Right lobe of liver (tissue), 4 donors: ENCODE results near the gene EI24.

Experiments used
- CTCF ChIP-seq, 4 donors: fragments of 200-600 bp in 3 of 4; fragments of 450-650 bp in 1 of 4; IDR thresholded peaks; one replicate each; pipeline versions ENCODE4 v1.5.1 to v1.8.0; 2016 to 2022; ENCODE audit warnings: antibody characterized with exemption in 4 of 4, mild to moderate bottlenecking in 2 of 4
- POLR2A ChIP-seq: fragments of 450-650 bp; IDR thresholded peaks from one replicate; pipeline ENCODE4 v1.6.1; 2017; ENCODE audit warnings: antibody characterized with exemption, mild to moderate bottlenecking
- donor health status: DM: no; HTN: no; CAD: no.
- donor health status: DM: no; HTN: no; CAD: no.
- donor health status: DM: no; HTN: yes; CAD: no.

- no peak for TF ChIP-seq CTCF (IDR thresholded peaks at IDR 0.05)
- TF ChIP-seq POLR2A, result no peak
These were observed 31.4 kb downstream of the EI24 start for GRCh38 chr11:125600663-125601062.
